Measurements from ENCODE around the gene SCGB1C1. TPM values are rescaled to one million over a fixed set of nuclear protein-coding genes. Genes with fewer than 3 reads are reported as not detected.

The SCGB1C1 gene
- total and polyA plus RNA-seq, 9 of the 15 experiments (the other 6 are each of a cell fraction or from before 2014, with no cell fraction given): not detected

- TF ChIP-seq MNT (conservative IDR thresholded peaks at IDR 0.05): peak; percentile 41 to 77; a peak in 3 of 4 replicates
- peak; percentile 12; the same call in 1 of the 2 replicates for TF ChIP-seq JUND (IDR thresholded peaks at IDR 0.05; ENCODE audit: borderline replicate concordance, low read depth, low read length)
- TF ChIP-seq JUND (tag; IDR thresholded peaks at IDR 0.05; ENCODE audit: borderline replicate concordance, low read depth, low read length): no peak; the same call in 2 of the 3 replicates
- peak; percentile 51; the same call in 1 of the 2 replicates for TF ChIP-seq ELF1 (tag; IDR thresholded peaks at IDR 0.05)
- TF ChIP-seq CBX5 (IDR thresholded peaks at IDR 0.05; ENCODE audit: borderline replicate concordance, low read depth): no peak
- no peak for TF ChIP-seq PTBP1 (IDR thresholded peaks at IDR 0.05; ENCODE audit: low read depth, low read length)
- TF ChIP-seq SAP30 (IDR thresholded peaks at IDR 0.05; ENCODE audit: borderline replicate concordance, insufficient read depth, low read depth, low read length, poor library complexity, severe bottlenecking): no peak
- TF ChIP-seq SMAD4 (CRISPR knock-in tag; conservative IDR thresholded peaks at IDR 0.05): peak; percentile 91
- TF ChIP-seq SIN3B (IDR thresholded peaks at IDR 0.05; ENCODE audit: low read depth): peak; percentile 42
- TF ChIP-seq THAP12 (CRISPR knock-in tag; IDR thresholded peaks at IDR 0.05): peak; percentile 82
- TF ChIP-seq ESRRA (IDR thresholded peaks at IDR 0.05; ENCODE audit: borderline replicate concordance, low read depth): 0 out of 2 replicates have a peak, but pooled peaks have one; percentile 35
- TF ChIP-seq FUS (optimal IDR thresholded peaks at IDR 0.05; ENCODE audit: low read depth, low read length): no peak
- no peak for TF ChIP-seq SRSF9 (IDR thresholded peaks at IDR 0.05; ENCODE audit: borderline replicate concordance, low read depth, low read length)
- peak; percentile 67 for TF ChIP-seq KDM5B (IDR thresholded peaks at IDR 0.05; ENCODE audit: insufficient replicate concordance, low read depth, low read length)
- peak; percentile 75; the same call in 1 of the 2 replicates for TF ChIP-seq ZFP91 (CRISPR knock-in tag; IDR thresholded peaks at IDR 0.05)
- TF ChIP-seq KAT8 (IDR thresholded peaks at IDR 0.05; ENCODE audit: low read depth): no peak
- TF ChIP-seq CTBP1 (IDR thresholded peaks at IDR 0.05; ENCODE audit: borderline replicate concordance): peak; percentile 63; the same call in 1 of the 2 replicates
- TF ChIP-seq ZNF143 (CRISPR knock-in tag; IDR thresholded peaks at IDR 0.05): peak; percentile 73
- TF ChIP-seq ZNF165 (CRISPR knock-in tag; IDR thresholded peaks at IDR 0.05; ENCODE audit: borderline replicate concordance): no peak
- TF ChIP-seq MLLT1 (IDR thresholded peaks at IDR 0.05): peak in 1 of 2 experiments; percentile 26; a peak in 2 of 4 replicates
- peak; percentile 50 for TF ChIP-seq TBP (optimal IDR thresholded peaks at IDR 0.05; ENCODE audit: low read depth, low read length)
Measured at GRCh38 chr11:208181-208916, 15.5 kb downstream of the SCGB1C1 start (continued).

All from K562 (cell line).